Spleen (tissue), 7 donors: ENCODE results near the gene TMEM217.

Experiments
- POLR2A ChIP-seq, 3 donors: fragments of 450-650 bp; IDR thresholded peaks; one replicate each; pipeline ENCODE4 v1.5.1; 2017; ENCODE audit warnings: antibody characterized with exemption in 3 of 3, mild to moderate bottlenecking in 1 of 3
- TF ChIP-seq, protein P1 (sequence below), 11 experiments: fragments of 200-600 bp in 7 of 11; fragments of 450-650 bp in 4 of 11; sonication (generic) in 4 of 11; IDR thresholded peaks in 8 of 11; conservative IDR thresholded peaks in 3 of 11; 1 replicate in 7 of 11; 2 replicates in 4 of 11; pipeline versions ENCODE4 v1.4.0 to v1.8.0; 2016 to 2021; ENCODE audit warnings: antibody characterized with exemption in 11 of 11, inconsistent platforms in 4 of 11, mild to moderate bottlenecking in 1 of 11
- donor health status: DM: no; HTN: no; CAD: no; lungs with moderate emphysema.
- donor health status: DM: no; HTN: no; CAD: no.
- donor health status: DM: no; HTN: no; CAD: no.

DNA sequence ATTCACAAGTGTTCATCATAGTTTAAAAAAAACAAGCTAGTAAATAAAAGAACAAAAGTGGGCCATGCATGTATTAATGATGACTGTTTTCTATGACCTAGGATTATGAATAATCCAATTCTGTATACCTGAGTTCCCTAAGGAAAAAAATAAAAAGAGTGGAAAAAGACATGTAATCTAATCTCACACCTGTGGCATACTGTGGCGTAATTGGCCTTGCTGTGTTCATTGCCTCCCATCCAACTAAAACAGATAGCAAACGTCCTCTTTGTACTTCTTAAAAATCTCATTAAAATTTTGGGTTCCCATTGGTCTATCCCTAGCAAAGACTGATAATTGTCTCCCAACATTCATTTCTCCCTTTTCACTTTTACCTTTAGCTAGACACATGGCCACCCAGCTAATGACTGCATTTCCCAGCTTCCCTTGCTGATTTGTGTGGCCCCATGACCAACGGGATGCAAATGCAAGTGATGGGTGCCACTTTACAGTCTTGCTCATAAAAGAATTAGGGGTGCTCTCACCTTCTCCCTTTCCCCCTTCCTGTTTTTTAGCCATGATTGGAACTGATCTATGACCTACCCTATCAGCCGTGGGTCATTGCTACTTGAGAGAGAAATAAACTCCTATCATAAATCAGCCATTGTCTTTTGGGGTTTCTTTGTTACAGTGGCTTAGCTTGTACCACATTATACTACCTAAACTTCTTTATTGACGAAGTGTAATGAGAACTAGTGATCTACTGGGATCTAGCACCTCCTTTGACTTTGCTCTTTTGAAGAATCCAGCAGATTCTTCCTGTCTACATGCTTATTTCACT is 32.4 kb downstream of the TMEM217 start:
- no peak for TF ChIP-seq POLR2A (IDR thresholded peaks at IDR 0.05)
- TF ChIP-seq, protein P1, sequence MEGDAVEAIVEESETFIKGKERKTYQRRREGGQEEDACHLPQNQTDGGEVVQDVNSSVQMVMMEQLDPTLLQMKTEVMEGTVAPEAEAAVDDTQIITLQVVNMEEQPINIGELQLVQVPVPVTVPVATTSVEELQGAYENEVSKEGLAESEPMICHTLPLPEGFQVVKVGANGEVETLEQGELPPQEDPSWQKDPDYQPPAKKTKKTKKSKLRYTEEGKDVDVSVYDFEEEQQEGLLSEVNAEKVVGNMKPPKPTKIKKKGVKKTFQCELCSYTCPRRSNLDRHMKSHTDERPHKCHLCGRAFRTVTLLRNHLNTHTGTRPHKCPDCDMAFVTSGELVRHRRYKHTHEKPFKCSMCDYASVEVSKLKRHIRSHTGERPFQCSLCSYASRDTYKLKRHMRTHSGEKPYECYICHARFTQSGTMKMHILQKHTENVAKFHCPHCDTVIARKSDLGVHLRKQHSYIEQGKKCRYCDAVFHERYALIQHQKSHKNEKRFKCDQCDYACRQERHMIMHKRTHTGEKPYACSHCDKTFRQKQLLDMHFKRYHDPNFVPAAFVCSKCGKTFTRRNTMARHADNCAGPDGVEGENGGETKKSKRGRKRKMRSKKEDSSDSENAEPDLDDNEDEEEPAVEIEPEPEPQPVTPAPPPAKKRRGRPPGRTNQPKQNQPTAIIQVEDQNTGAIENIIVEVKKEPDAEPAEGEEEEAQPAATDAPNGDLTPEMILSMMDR (IDR thresholded peaks at IDR 0.05 in 8 of 11, conservative IDR thresholded peaks at IDR 0.05 in 3 of 11) = no peak
